Measurements from ENCODE around the gene BPIFB4.

The BPIFB4 gene

DNA sequence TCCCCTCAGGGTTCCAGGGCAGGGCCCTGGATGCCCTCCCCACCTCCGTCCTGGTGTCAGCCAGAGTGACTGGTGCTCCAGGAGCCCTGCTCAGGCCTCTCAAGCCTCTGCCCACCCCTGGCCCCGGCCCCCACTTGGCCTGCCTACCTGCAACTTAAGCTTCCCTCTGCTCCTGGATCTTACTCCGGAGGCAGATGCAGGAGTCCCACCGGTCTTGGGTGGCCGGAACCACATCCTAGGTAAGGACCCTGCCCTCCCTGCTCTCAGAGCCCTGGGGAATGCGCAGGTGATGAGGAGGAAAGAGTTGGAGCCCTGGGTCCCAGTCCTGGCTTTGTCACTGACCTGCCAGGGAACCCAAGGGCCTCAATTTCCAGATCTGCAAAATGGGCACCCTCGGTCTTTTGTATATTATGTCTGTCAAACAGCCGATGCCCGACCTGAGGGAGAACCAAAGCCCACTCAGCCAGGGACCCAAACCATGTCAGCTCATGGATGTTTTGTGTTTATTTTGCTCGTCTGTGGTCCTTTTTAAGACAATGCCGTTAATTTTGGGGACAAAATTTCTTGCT lies 54.0 kb downstream of the BPIFB4 start:
- peaks cover 7% of the 10 kb centered on the region for H3K27me3 Mint-ChIP-seq
- no peaks in the 10 kb centered on the region for H3K9me3 Mint-ChIP-seq
- H3K36me3 Mint-ChIP-seq (ENCODE audit: low read depth), result no peaks in the 10 kb centered on the region
- H3K4me1 Mint-ChIP-seq (ENCODE audit: low read depth), result no peaks in the 10 kb centered on the region
- H3K27ac Mint-ChIP-seq, result no peak overlapping the region
- H3K4me3 Mint-ChIP-seq, result no peak overlapping the region

DNA sequence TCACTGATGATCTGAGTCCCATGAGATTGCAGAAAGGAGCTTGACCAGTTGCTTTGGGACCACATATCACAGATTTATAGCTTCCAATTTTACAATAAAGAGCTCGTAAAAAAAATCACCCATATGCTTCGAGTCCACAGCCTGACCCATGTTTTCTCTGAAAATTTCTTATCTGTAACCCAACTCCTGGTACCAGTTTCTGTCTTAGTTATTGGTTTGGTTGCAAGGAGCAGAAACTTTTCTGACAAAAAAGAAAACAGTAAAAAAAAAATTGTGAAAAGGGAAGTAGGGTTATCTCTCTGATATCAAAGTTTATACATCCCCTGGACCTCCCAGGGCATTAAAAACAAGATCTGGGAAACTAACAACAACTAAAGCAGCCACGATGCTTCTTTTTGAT lies 57.8 kb downstream of the BPIFB4 start:
- no peak overlapping the region for H3K27ac Mint-ChIP-seq
- H3K36me3 Mint-ChIP-seq (ENCODE audit: low read depth), result no peaks in the 10 kb centered on the region
- H3K27me3 Mint-ChIP-seq, result no peaks in the 10 kb centered on the region
- no peak overlapping the region for H3K4me3 Mint-ChIP-seq
- H3K9me3 Mint-ChIP-seq, result no peaks in the 10 kb centered on the region
- H3K4me1 Mint-ChIP-seq (ENCODE audit: low read depth), result no peaks in the 10 kb centered on the region

DNA sequence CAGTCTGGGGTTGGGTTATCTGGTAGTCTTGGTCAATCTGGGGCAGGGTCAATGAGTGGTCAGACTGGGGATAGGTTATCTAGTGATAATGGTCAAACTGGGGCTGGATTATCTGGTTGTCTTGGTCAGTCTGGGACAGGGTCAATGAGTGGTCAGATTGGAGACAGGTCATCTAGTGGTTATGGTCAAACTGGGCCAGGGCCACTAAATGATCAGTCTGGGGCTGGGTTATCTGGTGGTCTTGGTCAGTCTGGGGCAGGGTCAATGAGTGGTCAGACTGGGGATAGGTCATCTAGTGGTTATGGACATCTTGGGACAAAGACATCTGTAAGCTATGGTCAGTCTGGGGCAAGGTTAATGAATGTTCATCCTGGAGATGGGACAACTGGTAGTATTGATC lies 60.0 kb downstream of the BPIFB4 start:
- H3K4me3 Mint-ChIP-seq, result no peak overlapping the region
- H3K9me3 Mint-ChIP-seq, result no peaks in the 10 kb centered on the region
- H3K4me1 Mint-ChIP-seq (ENCODE audit: low read depth), result no peaks in the 10 kb centered on the region
- no peak overlapping the region for H3K27ac Mint-ChIP-seq
- no peaks in the 10 kb centered on the region for H3K36me3 Mint-ChIP-seq (ENCODE audit: low read depth)
- peaks cover 5% of the 10 kb centered on the region for H3K27me3 Mint-ChIP-seq

DNA sequence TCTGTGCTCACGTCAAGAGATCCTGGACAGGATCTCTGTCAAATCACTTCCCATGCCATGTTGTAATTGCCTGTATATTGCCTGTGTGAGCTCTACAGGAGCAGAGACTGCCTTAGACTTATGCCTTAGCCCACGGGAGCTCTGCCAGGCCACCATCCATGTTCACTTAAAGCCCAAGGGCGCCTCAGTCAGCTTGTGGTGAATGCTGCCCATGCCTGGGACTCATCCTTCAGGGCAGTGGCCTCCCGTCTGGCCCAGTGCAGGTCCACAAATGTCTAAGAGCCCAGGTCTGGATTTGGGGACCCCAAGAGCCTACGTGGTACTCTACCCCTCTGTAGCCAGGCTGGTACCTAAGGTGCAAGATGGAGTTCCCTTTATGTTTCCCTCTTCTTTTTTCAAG lies 66.1 kb downstream of the BPIFB4 start:
- H3K9me3 Mint-ChIP-seq, result no peaks in the 10 kb centered on the region
- H3K4me3 Mint-ChIP-seq, result no peak overlapping the region
- H3K27me3 Mint-ChIP-seq, result peaks cover 21% of the 10 kb centered on the region
- no peaks in the 10 kb centered on the region for H3K4me1 Mint-ChIP-seq (ENCODE audit: low read depth)
- H3K36me3 Mint-ChIP-seq (ENCODE audit: low read depth), result no peaks in the 10 kb centered on the region
- no peak overlapping the region for H3K27ac Mint-ChIP-seq

DNA sequence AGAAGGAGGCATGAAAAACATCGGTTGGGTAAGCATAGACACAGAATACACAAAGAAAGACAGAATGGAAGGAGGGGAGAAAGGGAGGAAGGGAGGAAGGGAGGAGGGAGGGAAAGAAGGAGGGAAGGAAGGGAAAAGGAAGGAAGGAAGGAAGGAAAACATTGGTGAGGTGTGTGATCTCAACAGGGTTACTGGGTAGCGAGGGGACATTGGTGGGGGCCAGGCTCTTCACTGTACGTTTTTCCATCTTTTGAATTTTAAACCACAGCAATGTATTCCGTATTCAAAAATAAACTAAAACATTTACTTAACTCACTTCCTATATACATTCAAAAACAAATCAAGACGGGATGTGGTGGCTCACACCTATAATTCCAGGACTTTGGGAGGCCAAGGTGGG lies 67.9 kb downstream of the BPIFB4 start:
- peaks cover 26% of the 10 kb centered on the region for H3K27me3 Mint-ChIP-seq
- H3K9me3 Mint-ChIP-seq, result no peaks in the 10 kb centered on the region
- H3K4me1 Mint-ChIP-seq (ENCODE audit: low read depth), result no peaks in the 10 kb centered on the region
- no peak overlapping the region for H3K27ac Mint-ChIP-seq
- no peak overlapping the region for H3K4me3 Mint-ChIP-seq
- no peaks in the 10 kb centered on the region for H3K36me3 Mint-ChIP-seq (ENCODE audit: low read depth)

DNA sequence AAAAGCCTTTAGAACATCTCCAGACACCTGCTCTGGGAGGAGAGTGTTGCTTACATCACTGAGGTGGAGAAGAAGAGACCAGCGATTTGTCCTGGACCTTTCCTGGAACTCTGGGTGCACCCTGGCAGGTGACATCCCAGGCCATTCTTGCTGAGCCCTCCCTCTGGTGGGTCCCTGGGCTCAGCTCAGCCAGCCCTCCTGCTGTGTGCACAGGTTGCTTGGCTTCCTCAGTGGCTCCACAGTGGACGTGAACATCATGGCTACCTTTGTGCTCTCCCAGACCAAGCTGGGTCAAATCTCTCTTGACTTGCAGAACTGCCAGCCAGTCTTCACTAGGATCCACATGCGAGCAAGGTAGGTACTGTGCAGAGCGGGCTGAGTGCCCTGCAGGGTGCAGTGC lies 68.6 kb downstream of the BPIFB4 start:
- Mint-ChIP-seq H3K9me3 (no peaks in the 10 kb centered on the region), H3K4me3 (no peak overlapping the region), H3K27me3 (peaks cover 33% of the 10 kb centered on the region), H3K36me3 (ENCODE audit: low read depth) (no peaks in the 10 kb centered on the region), H3K27ac (no peak overlapping the region), H3K4me1 (ENCODE audit: low read depth) (no peaks in the 10 kb centered on the region)

DNA sequence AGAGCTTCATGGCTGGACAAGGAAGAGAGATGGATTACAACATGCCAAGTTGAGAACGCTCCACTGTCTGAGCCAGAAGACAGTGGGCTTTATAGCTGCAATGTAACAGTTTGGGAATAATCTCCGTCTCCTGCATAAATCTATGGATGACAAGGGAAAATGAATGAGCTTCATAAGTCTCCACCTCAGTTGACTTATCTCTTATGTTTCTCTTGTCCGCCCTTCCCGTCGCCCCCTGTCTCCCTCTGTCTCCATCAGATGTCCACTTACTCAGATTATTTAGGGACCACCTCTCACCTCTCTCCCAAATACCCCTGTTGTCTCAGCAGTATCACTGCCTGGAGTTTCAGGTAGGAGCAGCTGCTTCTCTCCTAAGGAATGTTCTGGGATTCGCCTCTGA lies 74.8 kb downstream of the BPIFB4 start:
- H3K27me3 Mint-ChIP-seq, result peaks cover 24% of the 10 kb centered on the region
- no peak overlapping the region for H3K27ac Mint-ChIP-seq

DNA sequence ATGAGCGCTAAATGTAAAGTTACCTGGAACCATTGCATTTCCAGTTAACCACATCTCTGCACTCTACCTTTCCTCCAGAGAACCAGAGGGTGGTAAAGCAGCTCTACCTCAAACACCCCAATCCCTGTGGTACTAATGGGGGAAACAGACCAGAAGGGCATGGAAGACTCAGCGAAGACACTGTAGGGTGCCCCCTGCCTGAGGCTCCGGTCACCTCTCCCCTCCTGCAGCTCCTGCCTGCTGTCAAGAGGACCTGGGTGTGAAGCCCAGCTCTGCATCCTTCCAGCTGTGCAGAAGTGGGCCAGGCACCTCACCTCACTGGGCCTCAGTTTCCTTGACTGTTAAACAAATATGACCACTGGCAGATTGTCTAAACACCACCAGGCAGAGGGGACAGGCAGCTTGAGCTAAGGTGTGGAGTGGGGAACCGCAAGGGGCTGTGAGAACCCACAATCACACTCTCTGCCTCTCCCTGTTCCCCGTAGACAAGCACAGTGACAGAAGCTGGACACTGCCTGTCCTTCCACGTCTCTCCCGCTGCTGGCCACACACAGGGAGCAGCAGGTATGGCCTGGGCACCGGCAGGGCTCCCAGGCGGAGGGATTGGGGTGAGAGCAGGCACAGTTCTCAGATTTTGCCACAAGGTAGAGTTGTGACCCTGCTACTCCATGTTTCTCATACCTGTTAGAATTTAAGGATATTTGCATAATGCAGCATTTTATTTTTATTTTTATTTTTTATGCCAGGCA lies 79.4 kb downstream of the BPIFB4 start:
- Mint-ChIP-seq H3K36me3 (ENCODE audit: low read depth) (no peaks in the 10 kb centered on the region), H3K27ac (no peak overlapping the region), H3K4me1 (ENCODE audit: low read depth) (no peaks in the 10 kb centered on the region), H3K9me3 (no peaks in the 10 kb centered on the region), H3K27me3 (peaks cover 6% of the 10 kb centered on the region), H3K4me3 (no peak overlapping the region)

More for the DNA sequence above, 74.8 kb downstream of the BPIFB4 start:
- no peaks in the 10 kb centered on the region for H3K36me3 Mint-ChIP-seq (ENCODE audit: low read depth)
- no peak overlapping the region for H3K4me3 Mint-ChIP-seq
- H3K4me1 Mint-ChIP-seq (ENCODE audit: low read depth), result no peaks in the 10 kb centered on the region
- H3K9me3 Mint-ChIP-seq, result no peaks in the 10 kb centered on the region

DNA sequence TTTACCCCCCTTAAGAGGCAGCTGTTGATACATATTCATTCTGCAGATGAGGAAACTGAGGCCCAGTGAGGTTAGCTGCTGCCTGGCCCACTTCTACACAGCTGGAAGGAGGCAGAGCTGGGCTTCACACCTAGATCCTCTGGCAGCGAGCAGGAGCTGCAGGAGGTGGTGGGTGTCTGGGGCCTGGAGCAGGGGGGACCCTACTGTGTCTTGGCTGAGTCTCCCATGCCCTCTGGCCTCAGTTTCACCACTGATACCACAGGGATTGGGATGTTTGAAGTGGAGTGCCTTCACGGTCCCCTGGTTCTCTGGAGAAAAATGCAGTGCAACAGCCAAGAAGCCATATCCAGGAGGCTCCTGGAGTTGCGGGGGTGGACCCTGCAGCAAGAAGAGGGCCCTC lies 80.3 kb downstream of the BPIFB4 start:
- Mint-ChIP-seq H3K4me1 (ENCODE audit: low read depth) (no peaks in the 10 kb centered on the region), H3K36me3 (ENCODE audit: low read depth) (no peaks in the 10 kb centered on the region), H3K9me3 (no peaks in the 10 kb centered on the region), H3K27me3 (no peaks in the 10 kb centered on the region), H3K4me3 (no peak overlapping the region), H3K27ac (no peak overlapping the region)

DNA sequence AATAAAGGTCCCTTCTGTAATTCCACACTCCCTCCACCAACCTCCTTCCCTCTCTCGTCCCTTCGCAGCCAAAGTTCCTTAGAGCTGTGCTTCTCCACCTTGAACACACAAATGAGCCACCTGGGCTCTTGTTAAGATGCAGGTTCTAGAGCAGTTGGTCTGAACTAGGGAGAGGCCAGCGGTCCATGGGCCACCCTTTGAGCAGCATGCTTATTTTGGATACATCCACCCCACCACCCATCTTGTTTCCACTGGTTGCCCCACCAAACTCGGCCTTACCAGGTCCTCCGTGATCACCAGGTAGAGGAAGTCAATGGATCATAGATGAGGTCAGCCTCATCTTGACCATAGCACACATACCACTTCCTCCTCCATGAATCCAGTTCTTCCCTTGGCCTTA lies 81.2 kb downstream of the BPIFB4 start:
- Mint-ChIP-seq H3K9me3 (no peaks in the 10 kb centered on the region), H3K27me3 (no peaks in the 10 kb centered on the region), H3K4me3 (no peak overlapping the region), H3K27ac (no peak overlapping the region), H3K4me1 (ENCODE audit: low read depth) (no peaks in the 10 kb centered on the region), H3K36me3 (ENCODE audit: low read depth) (no peaks in the 10 kb centered on the region)
